Keratinocyte (primary cell): ENCODE data around the gene AGER. TPM values are rescaled to one million over a fixed set of nuclear protein-coding genes. Genes with fewer than 3 reads are reported as not detected.

Experiments
- DNase-seq: peaks from one replicate; pipeline ENCODE4 v3.0.0-alpha.2; 2011; ENCODE audit warnings: low read depth, missing footprints, low spot score
- FAIRE-seq: peaks from 2 replicates; lab custom pipeline; 2011; peaks lifted over from hg19 to GRCh38; lab: Jason Lieb, UNC
- H2AFZ ChIP-seq: 2 replicates; pipeline ENCODE4 v1.6.0; 2012; ENCODE audit warnings: low read length, control low read depth, inconsistent platforms; ENCODE audit not compliant: control insufficient read depth
- H3K27ac ChIP-seq: 2 replicates; pipeline ENCODE4 v1.5.1; 2011; ENCODE audit warnings: low read length; ENCODE audit not compliant: control insufficient read depth, insufficient read depth
- H3K27me3 ChIP-seq: 3 replicates; pipeline ENCODE4 v1.6.0; 2011; ENCODE audit warnings: low read length; ENCODE audit not compliant: control insufficient read depth, insufficient read depth; ENCODE audit errors: extremely low read depth
- H3K36me3 ChIP-seq, 2 experiments: 2 replicates in 1 of 2; 3 replicates in 1 of 2; pipeline ENCODE4 v1.5.1; 2011; ENCODE audit warnings: low read length in 2 of 2, mild to moderate bottlenecking in 1 of 2; ENCODE audit not compliant: control insufficient read depth in 2 of 2, insufficient read depth in 2 of 2; ENCODE audit errors: extremely low read depth in 1 of 2
- H3K4me1 ChIP-seq: 3 replicates; pipeline ENCODE4 v1.5.1; 2011; ENCODE audit warnings: low read length; ENCODE audit not compliant: control insufficient read depth, insufficient read depth; ENCODE audit errors: extremely low read depth
- H3K4me2 ChIP-seq: 3 replicates; pipeline ENCODE4 v1.6.0; 2011; ENCODE audit warnings: low read depth, low read length; ENCODE audit not compliant: control insufficient read depth, insufficient read depth; ENCODE audit errors: extremely low read depth
- H3K4me3 ChIP-seq, 3 experiments: fragments of 200-600 bp in 1 of 3; sonication (generic) in 1 of 3; 2 replicates in 2 of 3; 3 replicates in 1 of 3; pipeline ENCODE4 v1.5.1; 2011 to 2016; ENCODE audit warnings: low read length in 3 of 3, mild to moderate bottlenecking in 3 of 3, control low read depth in 2 of 3, inconsistent platforms in 1 of 3, low read depth in 1 of 3, mixed read lengths in 1 of 3, mixed run types in 1 of 3, moderate library complexity in 1 of 3; ENCODE audit not compliant: control insufficient read depth in 2 of 3, insufficient read depth in 2 of 3; ENCODE audit errors: extremely low read depth in 1 of 3
- H3K79me2 ChIP-seq: 2 replicates; pipeline ENCODE4 v1.6.0; 2012; ENCODE audit warnings: low read length; ENCODE audit not compliant: control insufficient read depth, insufficient read depth
- H3K9ac ChIP-seq: 3 replicates; pipeline ENCODE4 v1.6.0; 2011; ENCODE audit warnings: low read length; ENCODE audit not compliant: control insufficient read depth, insufficient read depth; ENCODE audit errors: extremely low read depth
- H3K9me1 ChIP-seq: 3 replicates; pipeline ENCODE4 v1.6.0; 2011; ENCODE audit warnings: low read length; ENCODE audit not compliant: control insufficient read depth, insufficient read depth; ENCODE audit errors: extremely low read depth
- H3K9me3 ChIP-seq: 2 replicates; pipeline ENCODE4 v1.5.1; 2012; ENCODE audit warnings: low read depth, low read length; ENCODE audit not compliant: control insufficient read depth
- H4K20me1 ChIP-seq: 3 replicates; pipeline ENCODE4 v1.6.0; 2011; ENCODE audit warnings: low read length; ENCODE audit not compliant: control insufficient read depth, insufficient read depth; ENCODE audit errors: extremely low read depth
- EZH2 ChIP-seq: IDR thresholded peaks from one replicate; pipeline ENCODE4 v1.6.1; 2012; ENCODE audit warnings: inconsistent platforms, mild to moderate bottlenecking, low read length, moderate library complexity
- dilution Hi-C: fragments of 300-500 bp; cut with MboI; formaldehyde crosslinking; loops from one replicate; pipeline ENCODE4 v1.7.0; 2020; ENCODE audit warnings: low sequenced_read_pairs; ENCODE audit not compliant: extremely low pct_ligation_motif_present
- polyA plus RNA-seq, 5 experiments: library from polyadenylated mRNA; depleted of rRNA in 3 of 5; stranded (reverse) in 3 of 5; stranded (forward) in 1 of 5; unstranded in 1 of 5; fragments of >200 nt; gene quantifications; 1 replicate in 1 of 5; 2 replicates in 3 of 5; 3 replicates in 1 of 5; pipeline versions ENCODE4 v1.2.1 to v1.2.3, GENCODE V29; 2011 to 2012; ENCODE audit warnings: missing spikeins in 2 of 5, low read depth in 1 of 5, low replicate concordance in 1 of 5
- TF ChIP-seq, protein P1 (sequence below), 3 experiments: IDR thresholded peaks in 1 of 3; conservative IDR thresholded peaks in 1 of 3; optimal IDR thresholded peaks in 1 of 3; 2 replicates in 2 of 3; 3 replicates in 1 of 3; pipeline versions ENCODE3 to v1.5.1; 2011; ENCODE audit warnings: low read length in 3 of 3, mild to moderate bottlenecking in 3 of 3, moderate library complexity in 2 of 3, control low read depth in 1 of 3, inconsistent platforms in 1 of 3; ENCODE audit not compliant: insufficient read depth in 2 of 3; ENCODE audit errors: extremely low read depth in 1 of 3

The AGER gene
- polyA plus RNA-seq, 1 donor (not counting 4 experiments of a cell fraction or from before 2014, with no cell fraction given) = 2.4 TPM

DNA sequence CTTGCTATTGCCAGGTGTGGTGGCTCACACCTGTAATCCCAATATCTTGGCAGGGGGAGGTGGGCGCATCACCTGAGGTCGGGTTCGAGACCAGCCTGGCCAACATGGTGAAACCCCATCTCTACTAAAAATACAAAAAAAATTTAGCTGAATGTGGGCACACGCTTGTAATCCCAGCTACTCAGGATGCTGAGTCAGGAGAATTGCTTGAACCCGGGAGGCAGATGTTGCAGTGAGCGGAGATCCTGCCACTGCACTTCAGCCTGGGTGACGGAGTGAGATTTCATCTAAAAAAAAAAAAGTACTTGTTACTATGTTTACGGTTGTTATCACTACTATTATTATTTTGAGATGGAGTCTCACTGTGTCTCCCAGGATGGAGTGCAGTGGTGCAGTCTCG, 27.2 kb downstream of the AGER start:
- Histone ChIP-seq H3K9me1 (no peaks in the 10 kb centered on the region), H3K9me3 (no peaks in the 10 kb centered on the region), H3K4me3 (no peak overlapping the region), H3K79me2 (peaks cover 2% of the 10 kb centered on the region), H3K27ac (no peak overlapping the region), H4K20me1 (no peaks in the 10 kb centered on the region), H3K4me1 (peaks cover 20% of the 10 kb centered on the region), H2AFZ (no peak overlapping the region), H3K4me2 (no peak overlapping the region), H3K36me3 (peaks cover 3 to 15% of the 10 kb centered on the region in 2 experiments), H3K9ac (no peak overlapping the region), H3K27me3 (no peaks in the 10 kb centered on the region)
- dilution Hi-C loops = no loop called here
- TF ChIP-seq EZH2 = no peak
- TF ChIP-seq, protein P1, sequence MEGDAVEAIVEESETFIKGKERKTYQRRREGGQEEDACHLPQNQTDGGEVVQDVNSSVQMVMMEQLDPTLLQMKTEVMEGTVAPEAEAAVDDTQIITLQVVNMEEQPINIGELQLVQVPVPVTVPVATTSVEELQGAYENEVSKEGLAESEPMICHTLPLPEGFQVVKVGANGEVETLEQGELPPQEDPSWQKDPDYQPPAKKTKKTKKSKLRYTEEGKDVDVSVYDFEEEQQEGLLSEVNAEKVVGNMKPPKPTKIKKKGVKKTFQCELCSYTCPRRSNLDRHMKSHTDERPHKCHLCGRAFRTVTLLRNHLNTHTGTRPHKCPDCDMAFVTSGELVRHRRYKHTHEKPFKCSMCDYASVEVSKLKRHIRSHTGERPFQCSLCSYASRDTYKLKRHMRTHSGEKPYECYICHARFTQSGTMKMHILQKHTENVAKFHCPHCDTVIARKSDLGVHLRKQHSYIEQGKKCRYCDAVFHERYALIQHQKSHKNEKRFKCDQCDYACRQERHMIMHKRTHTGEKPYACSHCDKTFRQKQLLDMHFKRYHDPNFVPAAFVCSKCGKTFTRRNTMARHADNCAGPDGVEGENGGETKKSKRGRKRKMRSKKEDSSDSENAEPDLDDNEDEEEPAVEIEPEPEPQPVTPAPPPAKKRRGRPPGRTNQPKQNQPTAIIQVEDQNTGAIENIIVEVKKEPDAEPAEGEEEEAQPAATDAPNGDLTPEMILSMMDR (optimal IDR thresholded peaks at IDR 0.05 in 1 of 3, IDR thresholded peaks at IDR 0.05 in 1 of 3, conservative IDR thresholded peaks at IDR 0.05 in 1 of 3; ENCODE audit: extremely low read depth in 1 of 3, insufficient read depth in 2 of 3, low read length in 3 of 3) = no peak
- no peak for FAIRE-seq
- no peak for DNase-seq

GRCh38 chr6:32154514-32155161, 29.4 kb downstream of the AGER start:
- H3K9me3 ChIP-seq = no peaks in the 10 kb centered on the region
- no peaks in the 10 kb centered on the region for H3K9me1 ChIP-seq
- dilution Hi-C loops = no loop called here
- peaks cover 2% of the 10 kb centered on the region for H3K79me2 ChIP-seq
- peak overlapping the region; percentile 92 for H3K9ac ChIP-seq
- peak overlapping the region; percentile 97 for H2AFZ ChIP-seq
- no peak for TF ChIP-seq EZH2
- TF ChIP-seq, protein P1 (optimal IDR thresholded peaks at IDR 0.05 in 1 of 3, IDR thresholded peaks at IDR 0.05 in 1 of 3, conservative IDR thresholded peaks at IDR 0.05 in 1 of 3; ENCODE audit: extremely low read depth in 1 of 3, insufficient read depth in 2 of 3, low read length in 3 of 3) = peak; percentile 57 to 84 (median 74)
- peak overlapping the region; percentile 81 for H3K27ac ChIP-seq
- H3K4me1 ChIP-seq = peaks cover 20% of the 10 kb centered on the region
- peaks cover 3 to 15% of the 10 kb centered on the region in 2 experiments for H3K36me3 ChIP-seq
- FAIRE-seq (no peak), DNase-seq (no peak)
- H3K4me3 ChIP-seq = peak overlapping the region; percentile 71 to 99 (median 96)
- no peaks in the 10 kb centered on the region for H4K20me1 ChIP-seq
- no peaks in the 10 kb centered on the region for H3K27me3 ChIP-seq
- H3K4me2 ChIP-seq = peak overlapping the region; percentile 99
